Progenitor cell of endocrine pancreas (in vitro differentiated cells): ENCODE data around the gene JMJD1C. TPM values are rescaled to one million over a fixed set of nuclear protein-coding genes. Genes with fewer than 3 reads are reported as not detected.

Experiments
- DNase-seq: peaks from one replicate; pipeline ENCODE4 v3.0.0; 2021; ENCODE audit warnings: low spot score; ENCODE audit not compliant: unreplicated experiment
- H3K27ac Mint-ChIP-seq: 2 replicates; pipeline ENCODE4 v1.8.0; 2021; ENCODE audit warnings: mild to moderate bottlenecking, moderate library complexity, mixed read lengths
- H3K27me3 Mint-ChIP-seq: 2 replicates; pipeline ENCODE4 v1.8.0; 2021; ENCODE audit warnings: mixed read lengths
- H3K36me3 Mint-ChIP-seq: 2 replicates; pipeline ENCODE4 v1.8.0; 2022; ENCODE audit warnings: mixed read lengths; ENCODE audit not compliant: insufficient read depth
- H3K4me1 Mint-ChIP-seq: 2 replicates; pipeline ENCODE4 v1.8.0; 2021; ENCODE audit warnings: low read depth, mixed read lengths
- H3K4me3 Mint-ChIP-seq: 2 replicates; pipeline ENCODE4 v1.8.0; 2021; ENCODE audit warnings: low read depth, mild to moderate bottlenecking, moderate library complexity, mixed read lengths
- H3K9me3 Mint-ChIP-seq: 2 replicates; pipeline ENCODE4 v1.8.0; 2021; ENCODE audit warnings: low read depth, mixed read lengths
- CTCF ChIP-seq: fragments of 200-600 bp; sonication (generic); IDR thresholded peaks from one replicate; pipeline ENCODE4 v1.5.0; 2021; ENCODE audit warnings: antibody characterized with exemption, mild to moderate bottlenecking; ENCODE audit not compliant: unreplicated experiment
- total RNA-seq: library from RNA; stranded (reverse); gene quantifications from 2 replicates; pipeline ENCODE4 v1.2.1, GENCODE V29; 2021

JMJD1C gene
- total RNA-seq, 1 donor from 2014 or later, result 117 TPM

- H3K27me3 Mint-ChIP-seq, result no peaks in the 10 kb centered on the region
- H3K36me3 Mint-ChIP-seq, result peaks cover 15% of the 10 kb centered on the region
- H3K4me3 Mint-ChIP-seq, result no peak overlapping the region
- no peak for TF ChIP-seq CTCF
- no peaks in the 10 kb centered on the region for H3K4me1 Mint-ChIP-seq
- DNase-seq, result no peak
- no peak overlapping the region for H3K27ac Mint-ChIP-seq
- H3K9me3 Mint-ChIP-seq, result peaks cover 5% of the 10 kb centered on the region
These were observed 69.5 kb downstream of the JMJD1C start for GRCh38 chr10:63396133-63396761.

- Mint-ChIP-seq H3K36me3 (peaks cover 32% of the 10 kb centered on the region), H3K4me3 (no peak overlapping the region), H3K27me3 (no peaks in the 10 kb centered on the region), H3K4me1 (peaks cover 8% of the 10 kb centered on the region), H3K9me3 (peaks cover 30% of the 10 kb centered on the region), H3K27ac (peak overlapping the region; percentile 87)
- no peak for DNase-seq
- TF ChIP-seq CTCF, result no peak
These were observed 72.7 kb downstream of the JMJD1C start for GRCh38 chr10:63393050-63393449.

GRCh38 chr10:63392224-63392623, 73.6 kb downstream of the JMJD1C start:
- Mint-ChIP-seq H3K4me3 (no peak overlapping the region), H3K27ac (peak overlapping the region; percentile 3), H3K4me1 (peaks cover 9% of the 10 kb centered on the region), H3K27me3 (no peaks in the 10 kb centered on the region), H3K36me3 (peaks cover 33% of the 10 kb centered on the region), H3K9me3 (peaks cover 32% of the 10 kb centered on the region)
- no peak for DNase-seq
- no peak for TF ChIP-seq CTCF

GRCh38 chr10:63391812-63392211, 74.0 kb downstream of the JMJD1C start:
- Mint-ChIP-seq H3K4me1 (peaks cover 9% of the 10 kb centered on the region), H3K27ac (peak overlapping the region; percentile 3), H3K4me3 (no peak overlapping the region), H3K36me3 (peaks cover 34% of the 10 kb centered on the region), H3K9me3 (peaks cover 32% of the 10 kb centered on the region), H3K27me3 (no peaks in the 10 kb centered on the region)
- DNase-seq, result no peak
- TF ChIP-seq CTCF, result no peak

GRCh38 chr10:63390521-63390920, 75.3 kb downstream of the JMJD1C start:
- Mint-ChIP-seq H3K27ac (no peak overlapping the region), H3K36me3 (peaks cover 34% of the 10 kb centered on the region), H3K4me1 (peaks cover 9% of the 10 kb centered on the region), H3K27me3 (no peaks in the 10 kb centered on the region), H3K9me3 (peaks cover 32% of the 10 kb centered on the region), H3K4me3 (no peak overlapping the region)
- no peak for DNase-seq
- no peak for TF ChIP-seq CTCF
